Measurements from ENCODE around the gene FBXO21.
"Not testable (repeated sequence)": the region's sequence is repeated elsewhere in the genome, so short reads cannot be mapped to it uniquely, and the experiment has no call there.

FBXO21 gene, protein sequence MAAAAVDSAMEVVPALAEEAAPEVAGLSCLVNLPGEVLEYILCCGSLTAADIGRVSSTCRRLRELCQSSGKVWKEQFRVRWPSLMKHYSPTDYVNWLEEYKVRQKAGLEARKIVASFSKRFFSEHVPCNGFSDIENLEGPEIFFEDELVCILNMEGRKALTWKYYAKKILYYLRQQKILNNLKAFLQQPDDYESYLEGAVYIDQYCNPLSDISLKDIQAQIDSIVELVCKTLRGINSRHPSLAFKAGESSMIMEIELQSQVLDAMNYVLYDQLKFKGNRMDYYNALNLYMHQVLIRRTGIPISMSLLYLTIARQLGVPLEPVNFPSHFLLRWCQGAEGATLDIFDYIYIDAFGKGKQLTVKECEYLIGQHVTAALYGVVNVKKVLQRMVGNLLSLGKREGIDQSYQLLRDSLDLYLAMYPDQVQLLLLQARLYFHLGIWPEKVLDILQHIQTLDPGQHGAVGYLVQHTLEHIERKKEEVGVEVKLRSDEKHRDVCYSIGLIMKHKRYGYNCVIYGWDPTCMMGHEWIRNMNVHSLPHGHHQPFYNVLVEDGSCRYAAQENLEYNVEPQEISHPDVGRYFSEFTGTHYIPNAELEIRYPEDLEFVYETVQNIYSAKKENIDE

DNA sequence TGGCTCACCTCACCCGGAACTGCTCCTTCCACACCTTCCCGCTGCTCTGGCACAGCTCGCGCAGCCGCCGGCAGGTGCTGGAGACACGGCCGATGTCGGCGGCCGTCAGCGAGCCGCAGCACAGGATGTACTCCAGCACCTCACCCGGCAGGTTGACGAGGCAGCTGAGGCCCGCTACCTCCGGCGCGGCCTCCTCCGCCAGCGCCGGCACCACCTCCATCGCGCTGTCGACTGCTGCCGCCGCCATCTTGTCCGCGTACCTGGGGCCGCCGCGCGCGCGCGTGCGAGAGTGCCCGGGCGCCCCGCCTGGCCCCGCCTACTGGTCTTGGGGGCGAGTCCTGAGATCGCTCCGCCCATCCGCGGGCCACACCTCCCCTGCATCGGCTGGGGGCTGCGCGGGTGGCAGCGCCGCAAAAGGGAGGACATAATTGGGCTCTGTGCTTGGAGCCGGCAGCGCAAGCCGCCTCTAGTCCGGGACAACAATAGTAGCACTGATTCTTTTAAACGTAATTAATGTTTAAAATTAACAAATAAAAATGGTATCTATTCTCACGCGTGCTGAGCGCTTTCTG is at the start of gene FBXO21:
Gene FBXO21 (minus strand): TSS at position 261 of the 572 bp plus-strand sequence. CDS start 14 bp downstream, at position 247.
- DNase-seq (ENCODE audit: low read depth in 2 of 2, low spot score in 1 of 2): peak; percentile 85 to 87

DNA sequence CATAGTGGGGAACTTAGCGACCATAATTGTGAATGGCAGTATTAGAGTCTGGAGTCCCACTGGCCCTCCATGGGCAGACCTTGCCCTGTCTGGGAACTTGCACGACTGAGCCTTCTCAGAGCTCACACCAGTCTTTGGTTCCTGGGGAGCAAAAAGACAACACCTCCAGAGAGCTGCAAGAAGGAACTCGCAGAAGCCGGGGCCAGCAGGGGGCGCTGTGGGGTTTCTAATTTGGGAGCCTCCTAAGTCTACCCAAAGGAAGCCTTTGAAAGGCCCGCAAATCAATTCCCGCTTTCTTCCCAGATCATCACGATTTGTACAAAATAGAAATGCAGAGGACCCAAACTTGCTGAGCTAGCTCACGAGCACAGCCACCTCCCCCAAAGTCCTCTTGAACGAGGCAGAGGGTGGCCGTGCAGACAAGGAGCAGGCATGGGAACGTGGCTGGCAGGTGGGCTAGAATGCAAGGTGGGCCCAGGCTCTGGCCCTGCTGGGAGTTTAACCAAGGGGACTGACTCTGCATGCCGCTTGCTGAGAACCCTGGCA is 46.3 kb upstream of the FBXO21 start:
- DNase-seq (ENCODE audit: low read depth in 2 of 2, low spot score in 1 of 2): peak; percentile 54 to 63

DNA sequence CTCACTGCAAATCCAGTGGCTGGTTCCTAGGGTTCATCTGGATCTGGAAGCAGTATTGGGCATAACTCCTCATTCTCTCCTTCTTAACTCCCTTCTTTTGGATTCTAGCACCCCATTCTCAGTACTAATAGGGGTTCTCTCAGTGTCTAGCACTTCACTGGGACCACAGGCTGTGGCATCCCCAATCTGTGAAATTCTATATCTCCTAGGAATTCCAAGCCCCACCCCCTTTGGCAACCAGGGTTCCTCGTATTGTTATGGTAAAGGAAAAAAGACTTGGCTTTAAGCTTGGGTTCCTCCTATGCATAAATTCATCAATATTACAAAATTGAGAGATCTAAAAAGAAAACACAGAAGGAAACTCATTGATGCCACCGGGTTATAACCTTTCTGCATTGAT is 45.0 kb upstream of the FBXO21 start:
- no peak for DNase-seq (ENCODE audit: low read depth in 2 of 2, low spot score in 1 of 2)

DNA sequence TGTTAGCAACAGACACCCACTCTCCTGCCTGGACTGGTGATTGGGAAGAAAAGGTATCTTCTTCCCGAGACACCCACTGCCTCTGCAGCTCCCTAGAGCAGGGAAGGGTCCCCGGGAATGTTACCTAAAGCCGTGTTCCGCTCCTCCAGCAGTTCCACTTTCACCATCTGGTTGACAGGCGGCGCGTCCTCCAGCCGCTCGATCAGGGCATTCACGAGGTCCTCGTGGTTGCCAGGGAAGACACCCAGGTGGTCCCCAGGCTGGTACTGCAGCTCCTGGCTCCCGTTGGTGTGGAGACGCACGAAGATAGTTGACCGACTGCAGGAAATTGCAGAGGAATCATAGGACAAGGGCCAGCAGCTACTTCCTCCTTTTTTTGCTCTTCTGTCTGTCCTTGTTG is 44.2 kb upstream of the FBXO21 start:
- DNase-seq (ENCODE audit: low read depth in 2 of 2, low spot score in 1 of 2): no peak

DNA sequence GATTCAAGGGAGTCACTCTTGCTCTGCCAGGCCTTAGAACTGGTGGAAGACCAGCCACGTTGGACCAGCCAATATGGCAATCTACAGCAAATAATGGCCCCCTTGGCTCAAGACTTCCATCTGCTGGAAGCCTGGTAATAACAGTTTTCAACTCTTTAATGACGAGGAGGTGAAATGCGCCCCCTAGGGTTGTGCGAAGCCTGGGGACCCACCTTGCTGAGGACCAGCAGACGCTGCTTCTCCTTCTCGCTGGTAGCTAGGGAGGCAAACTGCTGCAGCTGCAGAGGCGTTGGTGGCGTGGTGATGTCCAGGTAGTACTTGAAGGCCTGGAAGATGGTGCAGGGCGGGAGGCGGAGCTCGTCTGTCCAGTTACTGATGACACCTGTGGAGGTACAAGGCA is 41.5 kb upstream of the FBXO21 start:
- no peak for DNase-seq (ENCODE audit: low read depth in 2 of 2, low spot score in 1 of 2)

DNA sequence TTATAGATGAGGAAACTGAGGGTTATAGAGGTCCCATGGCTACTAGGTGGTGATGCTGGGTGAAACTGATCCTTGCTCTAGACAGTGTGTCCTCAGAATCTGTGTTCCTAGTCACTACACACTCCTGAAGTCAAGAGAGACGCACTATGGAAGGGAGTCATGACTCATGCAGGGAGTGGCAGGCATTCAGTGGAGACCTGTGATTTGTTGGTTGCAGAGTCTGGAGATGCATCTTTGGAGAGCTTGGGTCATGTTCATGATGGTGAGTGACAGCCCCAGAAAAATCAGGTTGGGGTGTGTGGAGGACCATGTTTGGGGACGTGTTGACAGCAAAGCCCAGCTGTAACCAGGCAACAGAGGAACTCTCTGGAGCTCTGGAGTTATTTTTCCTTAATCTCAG is 38.0 kb upstream of the FBXO21 start:
- no peak for DNase-seq (ENCODE audit: low read depth in 2 of 2, low spot score in 1 of 2)

DNA sequence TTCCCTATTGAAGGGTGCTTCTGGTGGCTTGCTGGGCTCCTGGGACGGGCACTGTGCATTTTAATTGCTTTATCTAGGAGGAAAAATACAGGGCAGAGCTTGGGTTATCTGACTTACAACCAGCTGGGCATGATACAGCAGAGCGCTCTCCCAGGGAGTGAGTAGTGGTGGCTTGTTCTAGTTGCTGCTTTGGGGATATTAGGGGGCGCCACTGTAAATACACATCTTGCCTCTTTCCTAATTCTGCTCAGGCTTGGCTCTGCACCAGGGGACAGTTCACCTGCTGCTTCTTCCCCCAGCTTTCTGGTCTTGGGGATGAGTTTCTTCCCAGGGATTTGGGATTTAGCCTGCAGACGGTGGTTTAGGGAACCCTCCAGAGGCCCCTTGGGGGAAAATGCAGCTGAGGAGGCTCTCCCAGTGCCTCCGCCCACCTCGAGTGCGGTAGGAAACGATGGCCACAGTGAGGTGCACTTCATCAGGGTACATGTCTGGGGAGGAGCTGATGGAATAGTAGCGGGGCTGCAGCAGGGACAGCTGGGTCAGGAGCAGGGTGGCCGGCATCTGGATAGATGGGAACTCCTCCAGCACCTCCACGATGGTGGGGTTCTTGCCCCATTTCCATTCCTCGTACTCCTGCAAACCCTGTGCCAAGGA is 36.9 kb upstream of the FBXO21 start:
- no peak for DNase-seq (ENCODE audit: low read depth in 2 of 2, low spot score in 1 of 2)

DNA sequence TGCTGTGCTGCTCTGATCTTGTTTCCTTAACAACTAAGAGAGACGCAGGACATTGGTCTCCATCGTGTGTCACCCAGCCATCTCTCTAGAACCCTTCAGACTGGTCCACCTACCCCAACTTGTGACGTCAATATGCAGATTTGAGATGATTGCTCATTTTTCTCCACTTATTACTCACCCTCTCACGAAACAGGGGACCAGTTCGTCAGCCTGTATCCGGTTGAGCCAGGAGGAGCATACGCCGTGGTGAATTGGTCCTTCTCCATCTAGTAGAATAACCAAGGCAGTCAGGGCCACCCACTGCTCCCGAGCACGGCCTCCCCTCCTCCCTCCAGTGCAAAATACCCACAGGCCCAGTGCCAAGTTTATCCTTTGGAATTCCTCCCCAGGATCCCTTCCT is 36.2 kb upstream of the FBXO21 start:
- no peak for DNase-seq (ENCODE audit: low read depth in 2 of 2, low spot score in 1 of 2)

DNA sequence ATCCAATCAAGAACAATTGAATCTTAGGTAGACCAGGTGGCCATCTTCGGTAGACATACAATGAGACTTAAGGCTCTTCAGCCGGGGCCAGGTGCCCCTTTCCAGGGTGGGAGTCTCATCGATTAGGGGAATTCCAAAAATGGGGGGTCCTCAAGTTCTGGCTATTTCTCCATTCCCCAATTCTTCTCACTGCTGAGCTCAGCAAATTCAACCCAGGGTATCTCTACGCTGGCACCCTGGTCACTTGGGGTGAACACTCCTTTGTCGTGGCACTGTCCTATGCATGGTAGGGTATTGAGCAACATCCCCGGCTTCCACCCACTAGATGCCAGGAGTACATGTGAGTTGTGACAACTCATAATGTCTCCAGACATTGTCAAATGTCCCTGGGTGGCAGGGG is 34.9 kb upstream of the FBXO21 start:
- DNase-seq (ENCODE audit: low read depth in 2 of 2, low spot score in 1 of 2): no peak

DNA sequence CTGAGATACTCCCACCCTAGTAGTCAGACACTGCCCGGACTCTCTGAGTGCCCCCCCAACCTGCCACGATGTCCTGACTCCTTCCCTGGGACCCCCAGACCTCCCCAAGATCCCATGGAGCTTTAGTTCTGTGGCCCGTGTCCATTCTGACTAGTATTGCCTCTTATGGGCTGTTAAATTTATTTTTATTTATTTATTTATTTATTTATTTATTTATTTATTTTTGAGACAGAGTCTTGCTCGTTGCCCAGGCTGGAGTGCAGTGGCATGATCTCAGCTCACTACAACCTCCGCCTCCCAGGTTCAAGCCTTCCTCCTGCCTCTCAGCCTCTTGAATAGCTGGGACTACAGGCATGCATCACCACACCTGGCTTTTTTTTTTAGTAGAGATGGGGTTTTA is 30.7 kb upstream of the FBXO21 start:
- DNase-seq (ENCODE audit: low read depth in 2 of 2, low spot score in 1 of 2): not testable (repeated sequence)

DNA sequence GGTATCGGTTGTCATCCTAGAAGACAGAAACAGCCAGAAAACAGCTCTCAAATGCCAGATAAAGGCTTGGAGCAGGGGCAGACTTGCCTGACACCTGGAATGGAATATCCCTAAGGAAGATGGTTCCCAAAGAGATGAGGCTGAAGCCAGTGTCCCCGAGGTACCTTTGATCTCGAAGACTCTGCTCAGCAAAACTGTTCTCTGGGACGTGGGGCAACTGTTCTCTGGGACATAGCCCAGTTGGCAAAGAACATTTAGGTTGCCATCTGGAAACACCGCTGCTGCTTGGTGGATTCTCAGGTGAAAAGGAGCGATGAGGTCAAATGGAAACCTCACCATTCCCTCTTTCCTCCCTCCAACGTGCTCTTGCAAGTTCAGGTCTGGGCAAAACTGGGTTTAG is 27.9 kb upstream of the FBXO21 start:
- DNase-seq (ENCODE audit: low read depth in 2 of 2, low spot score in 1 of 2): no peak

DNA sequence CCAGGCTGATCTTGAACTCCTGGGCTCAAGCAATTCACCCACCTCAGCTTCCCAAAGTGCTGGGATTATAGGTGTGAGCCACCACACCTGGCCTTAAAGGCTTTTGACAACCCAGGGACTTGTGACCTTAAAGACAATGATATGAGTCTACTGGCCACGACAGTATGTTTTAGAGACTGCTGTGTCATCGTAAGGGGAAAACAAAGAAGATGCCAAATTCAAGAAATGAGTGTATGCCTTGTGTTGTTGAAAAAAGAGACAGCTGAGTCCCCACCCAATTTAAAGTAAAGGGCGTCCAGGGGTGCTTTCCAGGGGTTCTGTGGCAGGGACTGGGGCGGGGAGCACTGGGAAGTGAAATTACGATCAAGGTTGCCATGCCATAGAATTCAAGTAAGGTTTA is 26.4 kb upstream of the FBXO21 start:
- no peak for DNase-seq (ENCODE audit: low read depth in 2 of 2, low spot score in 1 of 2)

DNA sequence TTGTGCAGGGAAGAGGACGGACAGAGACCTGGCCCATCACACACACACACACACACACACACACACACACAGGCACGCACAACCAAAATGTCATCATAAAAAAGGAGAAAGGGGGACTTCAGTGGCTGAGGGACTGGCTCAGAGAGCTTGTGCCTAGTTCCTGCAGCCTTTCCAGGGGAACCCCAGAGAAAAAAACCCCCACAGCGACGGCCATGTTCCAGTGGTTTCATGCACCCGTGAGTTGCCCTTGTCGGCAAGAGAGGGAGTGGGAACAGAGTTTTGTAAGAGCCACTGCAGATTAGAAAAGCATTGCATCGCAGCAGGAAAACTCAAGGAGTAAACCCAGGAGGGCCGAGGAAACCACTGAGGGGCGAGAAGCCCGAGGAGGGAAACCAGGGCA is 24.5 kb upstream of the FBXO21 start:
- no peak for DNase-seq (ENCODE audit: low read depth in 2 of 2, low spot score in 1 of 2)

DNA sequence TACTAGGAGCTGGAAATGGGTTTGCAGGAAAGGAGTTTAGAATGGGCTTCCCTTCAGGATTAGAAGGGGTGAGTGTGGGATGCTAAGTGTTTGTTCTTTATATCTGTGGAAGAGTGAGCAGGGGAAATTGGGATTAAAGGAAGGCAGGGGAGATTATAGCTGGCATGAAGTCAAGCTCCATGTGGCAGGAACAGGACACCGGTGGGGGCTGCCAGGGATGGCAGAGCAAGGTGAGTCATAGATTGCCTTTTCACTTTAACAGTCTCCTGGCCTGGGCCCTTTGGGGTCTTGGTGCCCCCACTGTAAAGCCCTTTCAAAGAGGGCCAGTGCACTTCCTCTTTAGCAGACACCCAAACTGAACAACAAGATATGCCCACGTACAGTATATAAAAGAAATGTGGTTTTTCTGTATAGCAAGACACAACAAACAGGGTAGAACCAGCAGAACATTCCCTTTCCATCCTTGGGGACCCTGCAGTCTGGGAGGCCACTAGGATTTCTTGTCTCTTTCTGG is 23.1 kb upstream of the FBXO21 start:
- no peak for DNase-seq (ENCODE audit: low read depth in 2 of 2, low spot score in 1 of 2)

DNA sequence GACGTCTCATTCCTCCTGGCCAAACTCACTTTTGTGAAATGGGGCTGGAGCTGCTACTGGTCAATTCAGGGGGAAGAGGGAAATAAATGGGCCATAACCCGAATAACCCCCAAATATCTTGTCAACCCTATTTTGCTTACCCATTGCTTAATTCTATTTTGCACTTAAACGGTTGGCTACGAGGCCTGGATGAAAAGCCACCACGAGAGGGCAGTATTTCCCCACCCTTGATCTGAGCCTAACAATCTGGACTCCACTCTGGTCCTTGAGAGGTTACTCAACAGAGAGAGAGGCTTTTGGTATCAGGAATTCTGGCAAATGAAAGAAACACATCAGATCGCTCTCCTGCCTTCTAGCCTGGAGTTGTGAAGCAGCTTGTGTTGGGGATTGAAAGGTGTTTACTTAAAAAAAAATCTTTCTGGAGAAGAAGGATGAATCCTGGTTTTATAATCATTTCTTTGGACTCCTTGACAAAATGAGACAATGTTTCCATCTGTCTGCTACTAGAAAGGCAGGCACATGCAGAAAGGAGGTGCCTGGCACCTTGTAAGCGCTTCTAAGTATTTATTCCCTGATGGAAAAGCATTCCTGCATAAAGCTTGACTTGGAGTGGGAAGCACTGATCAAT is 22.4 kb upstream of the FBXO21 start:
- peak; percentile 20 to 28 for DNase-seq (ENCODE audit: low read depth in 2 of 2, low spot score in 1 of 2)

DNA sequence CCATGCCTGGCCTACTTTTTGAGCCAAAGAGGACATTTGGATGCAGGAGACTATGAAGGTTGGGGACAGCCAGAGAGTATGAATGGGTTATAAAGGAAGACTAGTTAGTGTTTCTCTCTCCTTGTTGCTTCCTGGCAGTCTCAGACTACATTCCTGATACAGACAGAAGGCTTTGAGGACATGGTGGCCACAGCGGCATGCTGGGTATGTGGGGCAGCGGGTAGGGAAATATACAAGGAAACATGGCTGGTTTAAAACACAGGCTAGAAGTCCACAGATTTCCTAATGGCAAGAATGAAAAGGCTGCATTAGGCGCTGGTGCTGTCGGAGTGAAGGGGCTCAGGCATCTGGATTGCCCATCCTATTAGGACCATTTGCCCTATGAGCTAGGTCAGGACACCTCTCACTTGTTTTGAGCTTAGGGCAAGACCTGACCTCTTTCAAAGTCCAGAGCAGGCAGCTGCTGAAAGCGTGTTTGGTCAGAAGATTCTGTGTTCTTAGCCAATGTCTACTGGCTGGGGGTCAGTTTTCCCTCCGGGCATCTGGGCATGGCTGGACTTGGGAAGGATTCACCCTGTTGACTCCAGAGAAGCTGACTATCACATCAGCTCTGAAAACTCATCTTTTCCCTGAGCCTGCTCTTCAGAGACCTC is 20.1 kb upstream of the FBXO21 start:
- no peak for DNase-seq (ENCODE audit: low read depth in 2 of 2, low spot score in 1 of 2)

DNA sequence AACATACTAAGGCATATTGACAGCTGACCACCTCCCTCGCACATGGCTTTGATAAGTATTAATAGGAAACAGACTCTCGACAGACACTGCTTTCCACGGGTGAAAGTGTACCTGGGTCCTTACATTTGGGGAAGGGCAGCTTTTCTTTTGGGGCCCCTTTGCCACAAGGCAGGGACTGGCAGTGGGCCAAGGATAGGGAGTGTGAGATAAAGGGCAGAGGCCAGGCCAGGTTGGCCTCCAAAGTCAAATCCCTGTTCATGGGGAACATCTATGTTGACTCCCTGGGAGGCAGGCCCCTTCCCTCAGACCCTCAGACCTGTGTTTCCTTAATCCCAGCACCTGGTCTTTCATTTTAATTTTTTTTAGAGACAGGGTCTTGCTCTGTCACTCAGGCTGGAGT is 19.4 kb upstream of the FBXO21 start:
- DNase-seq (ENCODE audit: low read depth in 2 of 2, low spot score in 1 of 2): no peak

DNA sequence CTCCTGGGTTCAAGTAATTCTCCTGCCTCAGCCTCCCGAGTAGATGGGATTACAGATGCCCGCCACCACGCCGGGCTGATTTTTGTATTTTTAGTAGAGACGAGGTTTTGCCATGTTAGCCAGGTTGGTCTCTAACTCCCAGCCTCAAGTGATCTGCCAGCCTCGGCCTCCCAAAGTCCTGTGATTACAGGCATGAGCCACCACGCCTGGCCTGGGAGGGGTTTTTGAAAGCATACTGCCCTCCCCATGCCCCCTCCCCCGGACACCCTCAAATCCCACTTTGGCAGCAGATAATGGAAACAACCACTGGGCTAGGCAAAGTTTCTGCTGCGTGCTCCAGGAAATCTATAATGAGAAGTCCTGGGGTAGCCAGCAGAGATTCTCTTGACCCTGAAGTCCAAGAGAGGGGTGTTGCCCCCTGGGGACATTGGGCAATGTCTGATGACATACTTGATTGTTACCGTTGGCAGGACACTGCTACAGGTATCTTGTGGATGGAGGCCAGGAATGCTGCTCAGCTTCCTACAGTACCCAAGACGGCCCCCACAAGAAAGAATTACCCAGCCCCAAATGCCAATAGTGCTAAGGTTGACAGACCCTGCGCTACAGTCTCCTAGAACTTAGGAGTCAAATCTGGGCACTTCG is 18.7 kb upstream of the FBXO21 start:
- DNase-seq (ENCODE audit: low read depth in 2 of 2, low spot score in 1 of 2): no peak

DNA sequence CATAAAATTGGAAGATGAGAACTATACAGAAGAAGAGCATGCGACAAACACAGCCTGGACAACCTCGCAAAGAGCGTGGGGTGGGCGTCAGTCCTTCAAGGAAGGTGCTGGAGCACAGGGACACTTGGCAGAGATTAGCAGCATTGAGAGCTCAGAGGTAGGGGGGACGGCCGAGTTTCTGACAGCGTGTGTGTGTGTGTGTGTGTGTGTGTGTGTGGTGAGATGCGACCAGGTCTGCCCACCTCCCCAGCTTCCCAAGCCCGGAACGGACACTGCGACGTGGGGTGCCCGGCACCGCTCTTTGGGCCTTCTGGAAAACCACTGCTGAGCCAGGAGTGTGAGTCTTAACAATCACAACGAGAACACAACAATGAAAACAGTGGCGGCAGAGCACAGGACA is 17.9 kb upstream of the FBXO21 start:
- DNase-seq (ENCODE audit: low read depth in 2 of 2, low spot score in 1 of 2): no peak

DNA sequence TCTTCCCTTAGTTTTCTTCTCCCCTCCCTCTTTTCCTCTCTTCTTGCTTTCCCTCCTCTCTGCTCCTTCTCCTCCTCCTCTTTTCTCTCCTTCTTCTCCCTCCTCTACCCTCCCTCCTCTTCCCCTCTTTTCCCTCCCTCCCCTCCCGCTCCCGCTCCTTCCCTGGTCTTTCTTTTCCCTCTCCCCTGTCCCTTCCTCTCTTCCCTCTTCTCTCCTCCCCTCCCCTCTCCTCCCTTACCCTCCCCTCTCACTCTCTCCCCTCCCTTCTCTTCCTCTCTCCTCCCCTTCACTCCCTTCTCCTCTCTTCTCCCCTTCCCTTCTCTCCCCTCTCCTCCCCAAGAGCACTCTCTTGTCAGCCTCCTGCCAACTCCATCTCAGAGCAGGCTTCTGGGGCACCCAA is 17.4 kb upstream of the FBXO21 start:
- DNase-seq (ENCODE audit: low read depth in 2 of 2, low spot score in 1 of 2): no peak
